ENCODE results near the gene SYNE1.

Gene SYNE1

DNA sequence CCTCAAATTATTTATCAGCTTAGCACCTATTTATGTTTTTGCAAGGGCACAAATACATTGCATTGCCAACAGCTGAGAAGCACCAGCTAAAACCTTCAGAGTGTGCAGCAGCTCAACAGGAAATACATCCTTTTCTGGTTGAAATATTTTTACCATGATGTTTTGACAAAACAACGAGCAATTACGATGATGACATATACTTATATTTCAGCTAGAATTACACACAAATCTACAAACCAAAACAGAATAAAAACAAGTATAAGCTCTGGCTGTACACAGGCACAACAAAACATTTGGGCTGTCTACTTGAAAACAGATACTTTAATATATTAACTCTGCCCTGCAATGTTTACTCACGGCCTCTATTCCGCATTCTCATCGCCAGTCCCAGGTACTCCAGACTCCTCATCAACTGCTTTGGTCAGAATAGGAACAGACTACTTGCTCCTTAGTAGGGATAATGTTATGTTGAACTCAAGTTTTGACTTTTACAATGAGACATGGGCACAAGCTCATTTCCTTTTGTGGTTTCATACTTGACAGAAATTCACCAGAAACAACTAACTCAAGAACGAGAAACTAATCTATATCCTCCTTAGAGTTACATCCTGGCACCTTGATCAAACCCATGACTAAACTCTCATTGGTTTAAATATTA lies 452.1 kb downstream of the SYNE1 start:
- DNase-seq (ENCODE audit: low read depth in 2 of 2): no peak

DNA sequence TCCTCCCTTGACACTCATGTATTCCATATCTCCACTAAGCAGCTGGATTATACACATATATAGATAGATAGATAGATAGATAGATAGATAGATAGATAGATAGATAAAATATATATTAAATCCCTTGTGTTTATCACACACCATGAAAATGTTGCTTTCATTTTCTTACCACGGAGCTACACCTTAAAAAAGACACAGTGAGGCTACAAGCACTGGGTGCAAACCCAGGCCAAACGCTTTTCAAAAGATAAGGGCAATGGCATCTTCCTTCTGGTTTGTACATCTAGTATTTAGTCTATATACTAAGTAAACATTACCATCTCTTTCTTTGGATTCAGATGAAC lies 452.6 kb downstream of the SYNE1 start:
- DNase-seq (ENCODE audit: low read depth in 2 of 2): no peak

DNA sequence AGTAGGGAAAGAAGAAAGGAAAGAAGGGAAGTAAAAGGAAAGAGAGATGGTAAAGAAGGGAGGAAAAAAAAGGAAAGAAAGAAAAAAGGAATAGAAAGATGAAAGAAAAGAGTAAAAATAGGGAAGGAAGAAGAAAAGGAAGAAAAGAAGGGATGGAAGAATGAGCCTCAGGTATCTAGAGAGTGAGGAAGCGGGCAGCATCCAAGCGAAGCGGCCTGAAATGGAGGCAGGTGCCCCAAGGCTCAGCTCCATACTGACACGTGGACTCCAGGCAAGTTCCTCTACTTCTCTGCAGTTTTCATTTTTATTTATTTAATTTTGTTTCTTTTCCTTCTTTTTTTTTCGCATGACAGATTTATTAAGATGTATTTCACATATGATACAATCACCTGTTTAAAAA lies 456.6 kb downstream of the SYNE1 start:
- DNase-seq (ENCODE audit: low read depth in 2 of 2): no peak

DNA sequence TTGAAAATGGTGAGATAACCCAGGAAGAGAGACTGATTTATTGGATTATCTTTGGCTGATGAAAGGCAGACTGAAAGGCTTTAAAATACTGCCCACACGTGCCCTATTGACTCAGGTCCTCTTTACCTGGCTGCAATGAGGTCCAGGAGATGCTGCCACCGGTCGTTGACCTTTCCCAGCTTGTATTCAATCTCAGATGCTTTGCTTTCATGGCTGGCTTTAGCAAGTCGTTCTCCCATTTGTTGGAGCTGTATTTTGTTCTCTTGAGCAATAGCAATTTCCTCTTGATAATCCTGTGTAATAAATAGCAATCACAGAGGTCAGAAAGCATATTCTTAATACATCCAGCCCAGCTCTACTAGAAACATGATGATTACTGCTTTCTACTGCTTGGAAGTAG lies 460.9 kb downstream of the SYNE1 start:
- DNase-seq (ENCODE audit: low read depth in 2 of 2): no peak

DNA sequence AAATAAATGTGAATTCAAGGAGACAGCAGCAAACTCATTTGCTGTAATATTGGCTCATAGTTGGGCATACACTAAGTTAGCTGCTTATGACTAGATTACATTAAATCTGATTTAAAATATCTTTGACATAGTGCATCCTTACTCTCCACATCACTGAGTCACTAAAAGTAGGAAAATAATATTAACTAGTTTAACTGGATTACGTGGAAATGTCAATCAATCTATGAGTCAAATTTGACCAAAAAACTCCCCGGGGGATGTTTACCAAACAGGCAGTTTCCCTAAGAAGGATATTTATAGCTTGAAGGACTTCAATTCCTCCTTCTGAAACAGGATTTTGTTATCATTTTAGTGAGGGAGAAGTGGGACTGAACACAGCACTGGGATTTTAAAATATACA lies 463.2 kb downstream of the SYNE1 start:
- DNase-seq (ENCODE audit: low read depth in 2 of 2): no peak

DNA sequence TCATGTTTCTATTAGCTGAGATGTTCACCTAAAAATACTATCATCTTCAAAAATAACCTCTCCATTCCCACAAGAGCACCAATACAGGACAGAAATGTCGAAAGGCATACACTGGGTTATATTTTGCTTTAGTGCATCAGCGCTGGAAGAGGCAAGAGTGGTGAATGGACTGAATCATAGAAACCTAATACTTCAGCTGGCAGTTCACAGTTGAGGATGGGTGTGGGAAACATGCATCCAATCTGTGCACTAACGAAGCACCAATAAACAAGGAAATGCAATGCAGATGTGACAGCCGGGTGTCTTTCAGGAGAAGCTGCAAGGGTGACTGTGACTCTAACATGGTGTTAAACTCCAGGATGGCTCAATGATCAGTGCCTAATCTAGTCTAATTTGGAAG lies 463.8 kb downstream of the SYNE1 start:
- no peak for DNase-seq (ENCODE audit: low read depth in 2 of 2)

DNA sequence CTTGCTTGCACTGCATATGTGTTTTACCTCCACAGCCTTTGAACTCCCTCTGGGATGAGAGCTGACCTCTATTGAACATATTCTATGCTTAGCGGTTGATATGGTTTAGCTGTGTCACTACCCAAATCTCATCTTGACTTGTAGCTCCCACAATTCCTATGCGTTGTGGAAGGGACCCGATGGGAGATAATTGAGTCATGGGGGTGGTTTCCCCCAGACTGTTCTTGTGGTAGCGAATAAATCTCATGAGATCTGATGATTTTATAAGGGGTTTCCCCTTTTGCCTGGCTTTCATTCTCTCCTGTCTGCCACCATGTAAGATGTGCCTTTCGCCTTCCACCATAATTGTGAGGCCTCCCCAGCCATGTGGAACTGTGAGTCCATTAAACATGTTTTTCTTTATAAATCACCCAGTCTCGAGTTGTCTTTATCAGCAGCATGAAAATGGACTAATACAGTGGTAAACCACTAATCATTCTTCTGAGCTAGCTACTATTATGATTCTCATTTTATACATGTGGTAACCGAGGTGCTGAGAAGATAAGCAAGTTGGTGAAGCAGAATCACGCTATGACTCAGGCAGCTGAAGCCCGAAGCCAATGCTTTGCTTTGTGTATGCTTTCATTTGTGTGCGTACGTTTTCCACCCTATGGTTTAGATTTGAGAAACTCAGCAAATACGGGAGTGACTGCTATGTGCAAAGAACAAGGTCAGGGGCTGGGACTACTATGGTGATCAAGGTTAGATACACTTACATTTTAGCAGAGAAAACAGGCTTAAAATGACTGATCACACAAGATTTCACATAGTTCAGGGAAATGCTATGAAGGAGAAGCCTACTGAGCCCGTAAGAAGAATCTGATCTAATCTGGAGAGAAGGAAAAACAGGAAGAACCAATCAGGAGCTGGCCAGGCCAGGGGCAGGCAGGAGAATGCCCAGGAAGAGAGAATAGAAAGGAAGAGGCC lies 466.2 kb downstream of the SYNE1 start:
- DNase-seq (ENCODE audit: low read depth in 2 of 2): peak; percentile 36 to 65

DNA sequence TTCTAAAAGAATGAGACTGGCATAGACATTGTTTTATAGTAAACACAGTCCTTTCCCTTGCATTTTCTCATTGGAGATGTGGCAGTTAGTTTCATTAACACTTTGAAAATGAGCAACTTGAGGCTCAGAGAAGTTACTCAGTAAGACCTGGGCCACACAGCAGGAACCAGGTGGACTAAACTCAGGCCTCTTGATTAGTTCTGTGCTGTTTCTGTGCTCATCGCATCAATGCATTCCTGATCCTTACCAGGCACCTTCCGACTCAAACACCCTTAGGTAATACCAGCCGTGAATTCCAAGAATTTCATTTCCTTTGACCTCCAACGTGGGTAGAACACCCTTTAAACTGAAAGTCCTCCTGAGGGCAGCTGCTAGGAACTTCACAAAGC lies 466.9 kb downstream of the SYNE1 start:
- no peak for DNase-seq (ENCODE audit: low read depth in 2 of 2)

DNA sequence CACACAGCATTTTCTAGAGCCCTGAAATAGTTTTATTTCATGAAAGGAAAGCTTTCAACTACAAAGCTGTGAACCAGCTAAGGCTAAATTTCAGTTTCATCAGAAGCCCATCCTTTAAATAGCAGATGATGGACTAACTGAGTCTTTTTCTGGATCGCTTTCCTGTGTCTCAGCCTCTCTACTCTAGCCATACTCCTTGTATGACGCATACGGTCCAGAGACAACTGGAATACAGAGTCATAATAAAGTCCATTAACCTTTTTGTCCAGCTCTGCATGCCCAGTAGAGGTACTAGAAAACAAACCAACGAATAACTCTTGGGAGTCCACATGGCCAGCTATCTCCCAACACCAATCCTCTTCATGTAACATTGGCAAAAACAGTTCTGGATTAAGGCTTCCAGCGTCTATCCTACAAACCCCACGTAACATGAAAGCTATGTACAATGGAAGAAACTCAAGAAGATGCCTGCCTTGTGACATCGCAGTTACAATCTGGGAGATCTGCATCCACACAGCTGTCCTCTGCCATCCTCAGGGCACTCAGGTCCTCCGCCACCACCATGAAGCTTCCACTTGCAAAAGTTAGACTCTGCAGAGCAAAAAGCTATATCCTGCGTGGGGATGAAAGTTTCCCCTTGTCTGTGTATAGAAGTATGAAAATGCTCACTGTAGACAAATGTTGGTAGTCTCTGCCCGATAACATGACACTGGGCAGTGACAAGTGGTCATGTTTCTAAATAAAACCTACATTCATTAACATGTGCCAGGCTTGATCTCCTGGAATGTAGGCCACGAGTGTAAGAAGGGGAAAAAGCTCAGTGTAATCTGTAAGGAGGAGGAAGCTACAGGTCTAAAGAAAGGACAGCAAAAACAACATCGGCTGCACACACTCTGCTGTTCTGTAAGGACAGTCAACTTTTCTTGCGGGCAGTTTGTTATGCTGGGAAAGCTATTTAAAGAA lies 469.2 kb downstream of the SYNE1 start:
- DNase-seq (ENCODE audit: low read depth in 2 of 2): no peak

DNA sequence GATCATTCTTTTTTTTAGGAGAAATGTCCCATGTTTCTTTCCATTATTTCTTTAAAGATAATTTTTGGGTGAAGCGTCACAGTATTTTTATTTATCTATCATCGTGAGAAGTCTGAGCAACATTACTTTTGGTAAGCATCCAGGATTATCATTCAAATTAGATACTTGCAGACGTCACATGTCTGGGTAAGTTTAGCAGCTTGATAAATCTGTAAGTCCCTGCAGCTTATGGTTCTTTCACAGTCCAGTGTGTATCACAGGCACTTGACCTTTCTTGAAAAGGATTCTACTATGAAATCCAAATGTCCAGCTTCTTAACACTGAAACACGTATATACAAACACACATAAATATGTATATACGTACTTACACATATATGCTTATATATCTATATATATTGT lies 470.3 kb downstream of the SYNE1 start:
- no peak for DNase-seq (ENCODE audit: low read depth in 2 of 2)

DNA sequence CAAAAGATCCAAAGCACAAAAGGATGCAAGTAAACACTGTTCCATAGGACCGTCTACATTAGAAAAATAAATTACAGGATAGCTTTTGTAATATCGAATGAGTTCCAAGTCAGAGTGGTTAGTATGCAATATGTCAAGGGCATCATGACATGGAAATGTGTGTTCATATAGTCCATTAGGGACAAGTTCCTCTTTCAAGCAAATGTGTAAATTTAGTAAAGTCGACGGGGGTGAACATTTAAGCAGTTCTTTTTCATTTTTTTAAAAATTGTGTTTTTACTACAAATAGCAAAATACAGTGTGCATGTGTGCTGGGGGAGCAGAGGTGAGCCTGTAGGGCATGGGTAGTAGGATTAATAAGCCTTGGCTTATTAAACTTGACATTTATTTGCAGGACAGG lies 470.7 kb downstream of the SYNE1 start:
- DNase-seq (ENCODE audit: low read depth in 2 of 2): no peak

DNA sequence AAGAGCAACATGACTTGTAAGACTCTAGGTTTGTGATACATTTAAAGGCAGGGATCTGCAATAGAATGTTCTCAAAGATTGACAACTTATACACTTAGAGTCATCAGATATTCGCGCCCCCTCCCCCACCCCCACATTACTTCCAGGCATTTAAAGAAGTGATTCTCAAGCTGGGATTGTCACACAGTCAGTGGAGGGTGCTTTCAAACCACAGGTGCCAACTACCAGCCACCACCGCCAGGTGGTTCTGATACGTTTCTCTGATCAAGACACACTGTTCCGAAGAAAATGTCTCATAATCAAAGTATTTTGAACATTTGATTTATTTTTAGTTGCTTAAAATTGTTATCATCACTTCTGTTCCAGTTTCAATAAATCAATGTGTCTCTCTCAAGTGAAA lies 472.2 kb downstream of the SYNE1 start:
- no peak for DNase-seq (ENCODE audit: low read depth in 2 of 2)

DNA sequence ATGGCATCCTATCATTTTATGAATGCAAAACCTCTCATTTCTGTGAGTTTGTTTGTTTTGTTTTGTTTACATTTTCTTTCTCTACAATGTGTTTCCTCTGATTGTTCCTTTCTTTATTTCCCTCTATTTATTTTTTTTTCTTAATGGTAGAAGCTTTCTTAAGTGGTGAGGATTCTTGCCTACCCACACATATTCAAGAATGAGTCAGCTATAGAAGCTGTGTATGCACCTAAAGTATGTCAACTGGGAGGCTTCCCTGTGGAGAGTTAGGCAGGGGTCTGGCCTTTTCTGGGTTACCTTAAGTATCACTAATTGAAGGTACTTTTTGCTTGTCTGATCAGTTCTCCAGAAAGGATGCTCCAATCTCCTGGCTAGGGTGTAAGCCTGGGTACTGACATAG lies 475.7 kb downstream of the SYNE1 start:
- DNase-seq (ENCODE audit: low read depth in 2 of 2): no peak

DNA sequence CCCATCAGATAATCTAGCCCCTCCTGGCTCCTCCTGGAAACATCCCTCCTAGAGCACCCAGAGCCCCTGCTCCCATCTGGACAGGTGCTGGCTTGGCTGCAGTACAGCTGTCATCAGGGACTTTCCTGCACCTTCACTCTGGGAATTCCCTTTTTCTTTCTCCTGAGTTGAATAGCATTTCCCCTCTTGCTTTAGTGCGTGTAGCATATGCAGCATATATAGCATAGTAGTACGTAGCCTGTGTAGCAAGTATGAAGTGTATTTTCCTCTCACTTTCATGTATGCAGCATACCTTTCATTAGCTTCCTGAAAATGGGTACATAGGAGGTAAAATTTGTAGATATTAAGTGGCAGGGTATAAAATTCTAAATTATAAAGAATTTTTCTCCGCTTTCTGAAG lies 476.8 kb downstream of the SYNE1 start:
- no peak for DNase-seq (ENCODE audit: low read depth in 2 of 2)

DNA sequence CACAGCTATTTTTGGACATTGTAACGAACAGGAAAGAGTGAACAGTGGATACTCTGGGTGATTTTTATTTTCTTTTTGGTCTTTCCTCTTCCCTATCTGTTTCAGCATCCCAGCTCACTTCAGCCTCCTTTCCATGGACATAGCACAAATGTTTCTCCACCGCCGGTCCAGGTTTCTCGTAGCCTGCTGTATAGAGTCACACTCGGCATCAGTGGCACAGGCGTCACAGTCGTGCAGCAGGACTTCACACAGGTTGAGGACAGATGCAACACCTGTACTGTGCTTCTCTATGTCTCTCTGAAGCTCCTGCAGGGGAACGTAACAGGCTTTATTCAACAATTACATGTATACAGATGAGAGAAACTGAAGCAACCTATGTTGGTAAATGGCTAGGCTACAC lies 481.4 kb downstream of the SYNE1 start:
- DNase-seq (ENCODE audit: low read depth in 2 of 2): no peak

DNA sequence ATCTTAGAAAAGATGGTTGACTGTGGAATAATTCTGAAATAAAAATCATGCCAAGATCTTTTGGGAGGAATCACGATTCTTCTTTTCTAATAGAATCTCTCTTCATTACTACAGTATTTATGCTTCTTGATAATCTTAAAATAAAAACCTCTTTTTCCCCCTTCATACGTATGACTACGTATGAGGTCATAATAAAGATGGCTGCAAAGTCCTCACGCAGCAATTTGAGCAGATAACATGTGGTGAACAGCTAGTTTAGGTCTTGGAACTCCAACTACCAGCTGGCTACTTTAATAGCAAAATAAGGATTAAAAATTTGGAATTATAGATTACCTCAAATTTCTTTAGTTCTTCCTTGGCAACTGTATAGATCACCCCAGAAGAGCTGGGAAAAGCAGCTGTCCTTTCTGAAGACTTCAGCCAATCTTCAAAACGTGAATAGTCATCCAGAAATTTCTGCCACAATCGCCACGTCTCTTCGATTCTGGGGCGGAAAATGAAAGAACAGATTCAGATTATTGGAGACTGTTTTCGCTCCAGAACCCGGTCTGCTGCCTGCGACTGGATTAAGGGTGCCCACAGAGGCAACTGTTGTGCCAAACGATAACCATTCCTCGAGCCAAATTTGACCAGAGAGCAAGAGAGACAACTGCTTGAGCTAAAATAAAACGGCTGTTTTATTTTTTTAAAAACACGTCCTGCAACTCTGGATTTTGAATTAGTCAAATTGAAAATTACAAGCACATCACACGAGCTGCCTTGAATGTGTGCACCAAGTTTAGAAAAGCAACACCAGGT lies 482.4 kb downstream of the SYNE1 start:
- DNase-seq (ENCODE audit: low read depth in 2 of 2): no peak

DNA sequence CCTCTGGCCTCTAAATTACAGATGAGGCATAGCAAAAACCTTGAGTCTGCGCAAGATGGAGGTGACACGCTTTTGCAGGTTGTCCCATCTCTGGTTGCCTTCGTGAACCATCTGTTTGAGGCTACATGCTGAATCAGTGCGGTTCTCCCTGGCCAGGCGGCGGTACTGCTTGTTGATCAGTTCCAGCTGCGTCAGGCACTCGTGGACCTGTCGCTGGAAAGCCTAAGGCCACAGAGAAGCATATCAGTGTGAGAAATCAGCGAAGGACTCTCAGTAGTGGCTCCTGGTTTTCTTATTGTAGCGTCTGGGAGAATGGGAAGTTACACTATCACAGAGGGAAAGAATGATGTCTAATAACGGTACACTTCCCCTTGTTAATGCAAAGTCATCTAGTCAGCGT lies 485.2 kb downstream of the SYNE1 start:
- DNase-seq (ENCODE audit: low read depth in 2 of 2): no peak

DNA sequence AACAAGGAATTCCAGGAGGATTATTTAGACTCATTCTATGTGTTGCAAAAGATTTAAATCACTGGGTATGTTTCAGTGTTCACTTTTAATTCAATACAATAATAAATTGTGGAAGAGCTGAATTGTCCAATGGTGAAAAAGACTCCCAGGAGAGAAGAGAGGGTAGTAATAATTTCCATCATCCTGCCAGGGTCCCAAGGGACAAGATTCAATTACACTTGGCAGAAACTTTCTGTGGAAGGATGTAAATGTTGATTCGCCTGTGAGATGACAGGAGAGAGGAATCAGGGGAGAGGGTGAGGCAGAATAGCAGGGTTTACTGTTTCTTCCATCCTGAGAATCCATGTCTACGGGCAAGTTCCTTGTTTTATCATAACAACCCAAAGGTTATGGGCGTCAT lies 487.0 kb downstream of the SYNE1 start:
- no peak for DNase-seq (ENCODE audit: low read depth in 2 of 2)

DNA sequence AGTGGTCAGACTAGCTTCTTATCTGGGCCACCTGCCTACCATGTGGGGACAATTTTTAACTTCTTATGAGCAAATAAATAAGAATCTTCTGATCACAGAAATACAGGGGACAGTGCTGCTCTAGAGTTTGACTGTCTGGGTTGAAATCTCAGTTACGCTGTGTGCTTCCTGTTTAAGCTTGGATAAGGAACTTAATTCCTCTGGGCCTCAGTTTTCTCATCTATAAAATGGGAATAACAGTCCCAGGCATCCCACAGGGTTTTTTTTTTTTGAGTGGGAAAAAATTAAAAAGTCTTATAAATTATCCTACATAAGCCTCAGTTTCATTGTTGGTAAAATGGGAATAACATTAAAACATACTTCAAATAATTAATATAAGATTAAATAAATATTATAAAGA lies 488.8 kb downstream of the SYNE1 start:
- DNase-seq (ENCODE audit: low read depth in 2 of 2): no peak

DNA sequence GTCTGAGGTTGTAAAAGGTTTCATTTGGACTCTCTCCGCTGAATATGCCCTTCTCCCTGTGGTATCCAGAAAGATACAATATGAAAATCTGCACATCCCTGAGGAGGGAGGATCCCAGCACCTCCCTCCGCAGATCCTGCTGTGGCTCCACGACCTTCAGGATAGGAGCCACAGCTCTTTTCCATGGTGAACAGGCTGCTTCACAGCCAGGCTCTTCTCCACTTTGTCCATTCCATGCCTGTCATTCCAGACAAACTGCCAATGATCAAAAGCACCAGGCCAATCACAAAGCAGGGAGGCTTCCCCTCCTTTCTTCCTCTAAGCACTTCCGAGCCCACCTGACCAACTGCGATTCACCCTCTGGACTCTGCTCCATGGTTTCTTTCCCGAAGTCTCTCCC lies 489.9 kb downstream of the SYNE1 start:
- no peak for DNase-seq (ENCODE audit: low read depth in 2 of 2)

DNA sequence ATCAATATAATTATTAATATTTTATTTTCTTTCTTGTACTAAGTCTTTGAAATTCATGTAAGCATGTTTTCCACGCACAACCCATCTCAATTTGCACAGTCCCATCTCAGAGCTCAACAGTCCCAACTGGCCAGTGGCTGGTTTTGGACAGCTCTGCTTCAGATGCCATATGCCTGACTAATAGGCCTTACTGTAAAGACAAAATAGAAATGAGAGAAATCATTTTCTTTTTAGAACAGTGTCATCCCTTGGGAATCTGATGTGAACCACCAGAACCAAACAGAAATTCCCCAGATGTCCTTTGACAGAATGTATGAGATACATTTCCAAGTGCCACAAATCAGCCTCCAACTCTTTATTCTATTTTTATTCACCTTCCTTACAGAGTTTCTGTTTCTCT lies 490.8 kb downstream of the SYNE1 start:
- DNase-seq (ENCODE audit: low read depth in 2 of 2): no peak

DNA sequence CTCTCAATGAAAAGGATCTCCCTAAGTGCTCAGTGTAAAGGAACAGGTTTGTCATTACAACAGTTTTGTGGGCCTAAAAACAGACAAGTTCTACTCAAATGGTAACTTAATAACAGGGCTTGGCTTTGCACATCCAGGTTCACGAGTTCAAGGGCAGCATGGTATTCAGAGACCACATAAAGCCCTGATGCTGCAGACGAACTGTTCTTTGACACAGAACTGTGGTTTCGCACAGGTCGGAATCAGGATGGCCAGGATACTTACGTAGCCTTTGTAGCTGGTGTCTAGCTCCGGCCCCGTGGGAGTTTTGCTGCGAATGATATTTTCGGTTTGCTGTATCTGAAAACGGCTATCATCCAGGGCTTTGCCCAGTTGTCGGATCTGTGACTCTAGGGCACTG lies 493.8 kb downstream of the SYNE1 start:
- no peak for DNase-seq (ENCODE audit: low read depth in 2 of 2)
